ENCODE measurements around the gene RNF220.

Gene RNF220

GRCh38 chr1:44606701-44607281 is 201.7 kb downstream of the RNF220 start:
- peak; percentile 11 for FAIRE-seq

DNA sequence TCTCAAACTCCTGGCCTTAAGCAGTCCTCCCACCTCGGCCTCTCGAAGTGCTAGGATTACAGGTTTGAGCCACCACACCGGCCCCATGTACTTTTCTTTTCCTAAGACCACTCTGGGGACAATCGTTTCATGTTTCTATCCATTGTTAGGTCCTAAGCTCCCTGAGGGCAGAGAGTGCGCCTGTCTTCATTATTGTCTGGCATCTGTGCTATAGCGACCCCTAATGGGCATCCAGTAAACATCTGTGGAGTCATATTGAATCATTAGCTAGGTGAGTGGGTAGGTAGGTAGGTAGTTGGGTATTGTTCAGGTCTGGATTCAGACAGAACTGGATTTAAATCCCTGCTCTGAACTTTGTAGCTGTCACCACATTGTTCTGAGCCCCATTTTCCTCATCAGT is 203.1 kb downstream of the RNF220 start:
- FAIRE-seq (no peak), DNase-seq (ENCODE audit: low spot score) (peak; percentile 4)

More at GRCh38 chr1:44606701-44607281, 201.7 kb downstream of the RNF220 start:
- DNase-seq (ENCODE audit: low spot score): peak; percentile 6

DNA sequence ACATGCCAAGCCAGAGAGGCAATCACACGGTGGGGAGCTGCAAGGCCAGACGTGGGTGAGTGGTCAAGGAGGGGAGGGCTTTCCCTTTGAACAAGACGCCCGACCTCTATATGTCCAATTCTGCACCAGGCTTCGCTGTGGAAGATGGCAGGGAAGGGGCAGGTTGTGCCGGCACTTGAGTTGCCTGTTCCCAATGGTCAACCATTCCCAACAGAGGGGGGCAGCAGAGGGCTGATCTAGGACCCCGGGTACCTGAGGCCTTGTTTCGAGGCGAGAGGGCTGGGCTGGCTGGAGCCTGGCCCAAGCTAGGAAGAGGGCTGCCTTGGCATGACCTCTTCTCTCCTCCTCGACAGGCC is 204.3 kb downstream of the RNF220 start:
- no peak for FAIRE-seq
- peak; percentile 15 for DNase-seq (ENCODE audit: low spot score)

GRCh38 chr1:44609768-44610526 is 204.9 kb downstream of the RNF220 start:
- DNase-seq (ENCODE audit: low spot score) (no peak), FAIRE-seq (no peak)

GRCh38 chr1:44610527-44611148 is 205.6 kb downstream of the RNF220 start:
- DNase-seq (ENCODE audit: low spot score) (no peak), FAIRE-seq (no peak)

- no peak for DNase-seq (ENCODE audit: low spot score)
Observed at GRCh38 chr1:44611419-44611818, 206.4 kb downstream of the RNF220 start.

DNA sequence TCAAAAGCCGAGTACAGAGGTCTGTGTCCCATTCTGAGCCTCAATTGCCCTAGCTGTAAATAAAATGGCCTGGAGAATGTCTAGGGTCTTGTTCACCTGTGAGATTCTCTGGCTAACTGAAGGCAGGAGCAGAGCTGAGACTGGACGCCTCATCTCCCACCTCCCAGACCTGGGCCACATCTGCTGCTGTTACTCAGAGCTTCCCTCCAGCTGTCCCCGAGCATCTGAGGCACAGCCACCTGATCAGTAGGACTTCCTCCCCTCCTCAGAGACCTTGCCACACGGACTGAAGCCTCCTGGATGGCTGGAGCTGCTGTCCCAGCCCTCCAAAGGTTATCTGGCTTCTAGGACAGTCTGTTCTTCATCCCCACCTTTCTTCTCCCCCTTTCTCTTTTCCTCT is 206.8 kb downstream of the RNF220 start:
- no peak for DNase-seq (ENCODE audit: low spot score)
- no peak for FAIRE-seq

More at GRCh38 chr1:44611419-44611818, 206.4 kb downstream of the RNF220 start:
- no peak for FAIRE-seq

- DNase-seq (ENCODE audit: low spot score) (no peak), FAIRE-seq (no peak)
Observed at GRCh38 chr1:44613941-44614340, 208.9 kb downstream of the RNF220 start.

- DNase-seq (ENCODE audit: low spot score) (no peak), FAIRE-seq (no peak)
Observed at GRCh38 chr1:44616284-44616990, 211.4 kb downstream of the RNF220 start.

- no peak for DNase-seq (ENCODE audit: low spot score)
- no peak for FAIRE-seq
Observed at GRCh38 chr1:44616991-44617702, 212.1 kb downstream of the RNF220 start.

DNA sequence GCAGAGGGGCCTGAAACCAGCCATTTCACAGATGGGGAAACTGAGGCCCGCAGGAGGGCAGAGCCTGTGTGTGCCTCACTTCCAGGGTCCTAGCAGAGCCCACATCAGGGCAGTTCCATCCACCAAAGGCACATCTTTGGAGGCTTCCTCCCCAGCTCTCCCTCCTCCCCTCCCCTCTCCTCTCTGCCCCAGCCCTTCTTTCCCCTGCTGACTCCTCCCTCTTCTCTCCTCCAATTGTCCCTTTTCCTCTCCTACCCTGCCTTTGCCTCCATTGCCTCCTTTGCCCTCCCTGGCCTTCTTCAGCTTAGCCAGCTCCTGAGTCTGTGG is 212.6 kb downstream of the RNF220 start:
- FAIRE-seq (no peak), DNase-seq (ENCODE audit: low spot score) (no peak)

GRCh38 chr1:44619261-44619900 is 214.3 kb downstream of the RNF220 start:
- DNase-seq (ENCODE audit: low spot score): peak; percentile 72
- peak; percentile 83 for FAIRE-seq

DNA sequence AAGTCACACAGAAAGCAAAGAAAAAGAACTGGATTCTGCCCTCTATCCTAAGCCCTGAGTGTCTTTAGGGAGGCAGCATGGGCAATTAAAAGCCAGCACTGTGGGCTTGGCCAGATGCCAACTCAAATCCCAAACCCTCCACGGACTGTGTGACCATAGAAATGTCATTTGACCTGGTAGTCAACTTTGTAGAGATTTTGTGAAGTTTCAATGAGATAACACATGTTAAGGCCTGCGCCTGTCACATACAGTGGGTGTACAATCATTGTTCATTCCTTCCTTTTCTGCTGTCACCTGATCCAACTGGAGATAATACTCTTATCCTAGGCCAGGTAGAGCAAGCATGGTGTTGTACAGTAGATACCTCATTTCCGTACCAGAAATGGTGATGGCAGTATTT is 215.0 kb downstream of the RNF220 start:
- DNase-seq (ENCODE audit: low spot score): peak; percentile 8
- FAIRE-seq: no peak

- peak; percentile 53 for DNase-seq (ENCODE audit: low spot score)
- FAIRE-seq: no peak
Observed at GRCh38 chr1:44621841-44622286, 216.8 kb downstream of the RNF220 start.

GRCh38 chr1:44624268-44624901 is 219.3 kb downstream of the RNF220 start:
- FAIRE-seq: no peak
- no peak for DNase-seq (ENCODE audit: low spot score)

- FAIRE-seq: no peak
- no peak for DNase-seq (ENCODE audit: low spot score)
Observed at GRCh38 chr1:44625348-44625747, 220.3 kb downstream of the RNF220 start.

DNA sequence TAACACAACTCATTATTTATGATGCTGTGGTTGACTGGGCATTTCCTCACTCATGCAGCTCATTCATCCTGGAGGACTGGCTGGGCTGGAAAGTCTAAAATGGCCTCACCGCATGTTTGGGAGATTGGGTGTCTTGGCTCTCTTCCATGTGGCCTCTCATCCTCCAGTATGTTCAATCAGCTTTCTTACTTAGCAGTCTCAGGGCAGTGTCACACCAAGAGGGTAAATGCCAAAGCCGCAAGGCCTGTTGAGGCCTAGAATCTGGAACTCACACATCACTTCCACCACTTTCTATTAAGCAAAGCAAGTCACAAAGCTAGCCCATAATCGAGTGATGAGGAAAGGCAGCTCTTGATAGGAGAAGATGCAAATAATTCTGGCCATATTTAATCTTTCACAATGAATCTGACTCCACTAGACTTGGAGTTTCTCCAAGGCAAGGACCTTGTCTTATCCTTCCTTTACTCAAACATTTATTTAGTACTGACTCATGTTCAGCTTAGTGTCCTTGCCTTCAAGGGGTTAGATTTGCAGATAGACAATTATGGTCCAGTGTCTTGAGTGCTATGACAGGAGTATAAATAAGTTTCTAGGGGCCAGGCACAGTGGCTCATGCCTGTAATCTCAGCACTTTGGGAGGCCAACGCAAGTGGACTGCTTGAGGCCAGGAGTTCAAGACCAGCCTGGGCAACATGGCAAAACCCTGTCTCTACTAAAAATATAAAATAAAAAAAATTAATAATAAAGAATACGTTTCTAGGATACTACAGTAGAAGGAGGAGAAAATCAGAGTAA is 224.1 kb downstream of the RNF220 start:
- peak; percentile 97 for FAIRE-seq
- peak; percentile 97 for DNase-seq (ENCODE audit: low spot score)

GRCh38 chr1:44630116-44630515 is 225.1 kb downstream of the RNF220 start:
- FAIRE-seq (peak; percentile 31), DNase-seq (ENCODE audit: low spot score) (peak; percentile 86)

GRCh38 chr1:44631333-44631646 is 226.2 kb downstream of the RNF220 start:
- no peak for DNase-seq (ENCODE audit: low spot score)
- FAIRE-seq: no peak

Data from RCC 7860 (cell line).